HepG2 (cell line): ENCODE data around the gene APRT. TPM values are rescaled to one million over a fixed set of nuclear protein-coding genes. Genes with fewer than 3 reads are reported as not detected.

Source experiments
- ATAC-seq: fragments of 200-7000 bp; cut with Tn5 transposase; 3 replicates; pipeline ENCODE4 v1.9.1; 2020; ENCODE audit warnings: mild to moderate bottlenecking, moderate library complexity
- BruUV-seq: library from RNA; stranded (reverse); fragments of 400-500 nt; replicated peaks from 2 replicates; lab custom pipeline; 2021; lab: Mats Ljungman, UMichigan
- CTCF ChIA-PET: fragments of 300-600 bp; formaldehyde crosslinking; extraction: SDS; loops from one replicate; lab custom pipeline; 2021; ENCODE audit warnings: low total read pairs, inconsistent platforms, low intra/inter-chr PET ratio; lab: Yijun Ruan, JAX
- POLR2A ChIA-PET: fragments of 350-600 bp; sonication (Branson Sonifier 250); formaldehyde crosslinking; loops from one replicate; lab custom pipeline; 2020; ENCODE audit warnings: antibody characterized with exemption, inconsistent platforms; lab: Yijun Ruan, JAX
- DNase-seq: peaks from one replicate; pipeline ENCODE4 v3.0.0-alpha.2; 2015; ENCODE audit warnings: low spot score
- FAIRE-seq: peaks from 3 replicates; lab custom pipeline; 2011; peaks lifted over from hg19 to GRCh38; lab: Jason Lieb, UNC
- H2AFZ ChIP-seq: one replicate; pipeline ENCODE4 v1.6.1; 2011; ENCODE audit warnings: low read length, inconsistent platforms
- H3K27ac ChIP-seq: fragments of 300-600 bp; 3 replicates; pipeline ENCODE4 v1.8.0; 2011; ENCODE audit warnings: mixed run types, mild to moderate bottlenecking, mixed read lengths, low read length, inconsistent platforms; ENCODE audit not compliant: insufficient read depth; ENCODE audit errors: extremely low read length
- H3K27me3 ChIP-seq, 2 experiments: fragments of 200-600 bp in 1 of 2; 2 replicates in 1 of 2; 3 replicates in 1 of 2; pipeline versions ENCODE4 v1.6.0 to v1.8.0; 2011; ENCODE audit warnings: low read length in 2 of 2, mild to moderate bottlenecking in 2 of 2, moderate library complexity in 2 of 2, inconsistent platforms in 1 of 2; ENCODE audit not compliant: insufficient read depth in 2 of 2, control insufficient read depth in 1 of 2
- H3K36me3 ChIP-seq, 2 experiments: fragments of 200-600 bp in 1 of 2; replicated peaks in 1 of 2; 2 replicates in 1 of 2; 3 replicates in 1 of 2; pipeline versions ENCODE4 v1.5.1 to v1.8.0; 2011; ENCODE audit warnings: low read length in 2 of 2, inconsistent platforms in 1 of 2; ENCODE audit not compliant: insufficient read depth in 2 of 2, control insufficient read depth in 1 of 2
- H3K4me1 ChIP-seq: 2 replicates; pipeline ENCODE4 v1.5.1; 2012; ENCODE audit warnings: low read length, inconsistent platforms; ENCODE audit not compliant: insufficient read depth
- H3K4me2 ChIP-seq: 2 replicates; pipeline ENCODE4 v1.6.0; 2011; ENCODE audit warnings: low read depth, low read length, inconsistent platforms
- H3K4me3 ChIP-seq, 3 experiments: fragments of 200-600 bp in 1 of 3; sonication (generic), shearing (Covaris generic) in 1 of 3; replicated peaks in 1 of 3; 2 replicates each; pipeline ENCODE4 v1.5.1; 2011 to 2016; ENCODE audit warnings: low read length in 3 of 3, inconsistent platforms in 2 of 3, low read depth in 2 of 3, mild to moderate bottlenecking in 2 of 3, control low read depth in 1 of 3, mixed read lengths in 1 of 3; ENCODE audit not compliant: insufficient read depth in 1 of 3
- H3K79me2 ChIP-seq: one replicate; pipeline ENCODE4 v1.6.1; 2011; ENCODE audit warnings: low read length, inconsistent platforms; ENCODE audit not compliant: insufficient read depth
- H3K9ac ChIP-seq: 2 replicates; pipeline ENCODE4 v1.6.0; 2011; ENCODE audit warnings: mild to moderate bottlenecking, low read depth, low read length, inconsistent platforms; ENCODE audit not compliant: insufficient read depth
- H3K9me3 ChIP-seq: 2 replicates; pipeline ENCODE4 v1.5.1; 2012; ENCODE audit warnings: mild to moderate bottlenecking, low read length
- H4K20me1 ChIP-seq: 2 replicates; pipeline ENCODE4 v1.6.0; 2011; ENCODE audit warnings: inconsistent platforms, mild to moderate bottlenecking, low read length, moderate library complexity; ENCODE audit not compliant: insufficient read depth
- AGO1 ChIP-seq: fragments of 200-400 bp; formaldehyde crosslinking; IDR thresholded peaks from 2 replicates; pipeline ENCODE4 v1.6.1; 2017; ENCODE audit warnings: mild to moderate bottlenecking, low read depth, low read length, moderate library complexity; ENCODE audit not compliant: poor library complexity, severe bottlenecking
- BCL6 ChIP-seq: IDR thresholded peaks from 2 replicates; pipeline ENCODE4 v1.6.1; 2016; ENCODE audit warnings: missing genetic modification reagents, missing compliant biosample characterization
- BRD4 ChIP-seq: sonication (generic); formaldehyde crosslinking; IDR thresholded peaks from 2 replicates; pipeline ENCODE4 v1.4.0; 2020; ENCODE audit warnings: missing genetic modification reagents
- CCAR2 ChIP-seq: fragments of 200-400 bp; formaldehyde crosslinking; optimal IDR thresholded peaks from 2 replicates; pipeline ENCODE3; 2018; ENCODE audit warnings: low read depth, mild to moderate bottlenecking, low read length, moderate library complexity
- HDAC6 ChIP-seq: fragments of 200-600 bp; sonication (generic); IDR thresholded peaks from 2 replicates; pipeline ENCODE4 v1.7.0; 2017; ENCODE audit warnings: mild to moderate bottlenecking, antibody characterized with exemption, low read length, low read depth
- KAT7 ChIP-seq: IDR thresholded peaks from 2 replicates; pipeline ENCODE4 v1.6.1; 2018; ENCODE audit warnings: borderline replicate concordance, missing compliant biosample characterization
- MED13 ChIP-seq: sonication (generic); formaldehyde crosslinking; IDR thresholded peaks from 2 replicates; pipeline ENCODE4 v1.5.0; 2020; ENCODE audit warnings: missing genetic modification reagents
- MIER2 ChIP-seq: IDR thresholded peaks from 2 replicates; pipeline ENCODE4 v1.6.1; 2016; ENCODE audit warnings: missing biosample characterization, missing genetic modification reagents
- MXD1 ChIP-seq: sonication (generic); formaldehyde crosslinking; IDR thresholded peaks from 2 replicates; pipeline ENCODE4 v1.4.0; 2020; ENCODE audit warnings: mild to moderate bottlenecking, missing genetic modification reagents
- SP140L ChIP-seq: sonication (generic); formaldehyde crosslinking; IDR thresholded peaks from 2 replicates; pipeline ENCODE4 v1.4.0; 2020; ENCODE audit warnings: missing genetic modification reagents, borderline replicate concordance
- TAF1 ChIP-seq: sonication (generic); formaldehyde crosslinking; IDR thresholded peaks from 2 replicates; pipeline ENCODE4 v1.4.0; 2020; ENCODE audit warnings: missing genetic modification reagents
- TRIM24 ChIP-seq: sonication (generic); formaldehyde crosslinking; IDR thresholded peaks from 2 replicates; pipeline ENCODE4 v1.8.0; 2022; ENCODE audit warnings: mild to moderate bottlenecking, missing genetic modification reagents
- ZBTB21 ChIP-seq: sonication (generic); formaldehyde crosslinking; IDR thresholded peaks from 2 replicates; pipeline ENCODE4 v1.4.0; 2020; ENCODE audit warnings: missing genetic modification reagents
- ZNF331 ChIP-seq: sonication (generic); formaldehyde crosslinking; IDR thresholded peaks from 2 replicates; pipeline ENCODE4 v1.4.0; 2020; ENCODE audit warnings: missing genetic modification reagents
- WGBS: methylation state at CpG from one replicate; pipeline ENCODE4 v1.1.6; 2017; ENCODE audit warnings: low lambda C conversion rate; 5-methylcytosine and 5-hydroxymethylcytosine counted together
- in situ Hi-C: cut with HindIII; loops from 2 replicates; pipeline ENCODE4 v1.10.0; 2017; ENCODE audit warnings: low pct_unique_long_range_greater_than_20kb; ENCODE audit not compliant: extremely low pct_ligation_motif_present
- intact Hi-C: fragments of 100-400 bp; cut with micrococcal nuclease; formaldehyde crosslinking; loops from one replicate; pipeline ENCODE4 v1.10.0; 2022; ENCODE audit not compliant: unreplicated experiment
- polyA plus RNA-seq, 8 experiments: library from polyadenylated mRNA; depleted of rRNA in 3 of 8; stranded (reverse) in 7 of 8; unstranded in 1 of 8; fragments of >200 nt; fragmentation: Illumina TruSeq in 4 of 8; extraction: Trizol in 4 of 8; gene quantifications; 2 replicates each; pipeline versions ENCODE4 v1.2.1 to v1.2.3, GENCODE V29; 2011 to 2016; ENCODE audit warnings: low read depth in 4 of 8, missing spikeins in 1 of 8, mixed read lengths in 1 of 8; ENCODE audit not compliant: insufficient read depth in 1 of 8
- total RNA-seq, 5 experiments: library from RNA; depleted of rRNA; stranded (reverse); fragments of >200 nt; fragmentation: Illumina TruSeq; extraction: Trizol; gene quantifications; 2 replicates each; pipeline ENCODE4 v1.2.3, GENCODE V29; 2016; ENCODE audit warnings: low read depth in 1 of 5
- TF ChIP-seq, protein P1 (sequence below): sonication (generic); formaldehyde crosslinking; IDR thresholded peaks from 2 replicates; pipeline ENCODE4 v1.4.0; 2020; ENCODE audit warnings: missing genetic modification reagents
- TF ChIP-seq, protein P2 (sequence below): sonication (generic); formaldehyde crosslinking; conservative IDR thresholded peaks from 2 replicates; pipeline ENCODE4 v1.5.0; 2020; ENCODE audit warnings: missing genetic modification reagents
- TF ChIP-seq, protein P3 (sequence below): IDR thresholded peaks from 2 replicates; pipeline ENCODE4 v1.6.1; 2018; ENCODE audit warnings: missing genetic modification reagents, mild to moderate bottlenecking, missing compliant biosample characterization
- TF ChIP-seq, protein P4 (sequence below), 2 experiments: sonication (generic) in 1 of 2; formaldehyde crosslinking in 1 of 2; IDR thresholded peaks; 2 replicates each; pipeline versions ENCODE4 v1.4.0 to v1.6.1; 2018 to 2020; ENCODE audit warnings: missing genetic modification reagents in 2 of 2, borderline replicate concordance in 1 of 2, low read depth in 1 of 2, mild to moderate bottlenecking in 1 of 2, missing biosample characterization in 1 of 2

APRT gene
- total and polyA plus RNA-seq, 2 of the 13 experiments (the other 11 are each of a cell fraction or from before 2014, with no cell fraction given) = 155 to 242 TPM

- H3K36me3 ChIP-seq = peaks cover 11 to 32% of the 10 kb centered on the region in 2 experiments
- TSS peak; percentile 59 for BruUV-seq
- intact Hi-C loops = no loop called here
- H3K79me2 ChIP-seq = peaks cover 14% of the 10 kb centered on the region
- peaks cover 24% of the 10 kb centered on the region for H3K4me1 ChIP-seq
- no peak for DNase-seq
- no peaks in the 10 kb centered on the region for H3K9me3 ChIP-seq
- peak overlapping the region; percentile 73 to 88 (median 76) for H3K4me3 ChIP-seq
- H3K9ac ChIP-seq = peak overlapping the region; percentile 77
- FAIRE-seq = no peak
- in situ Hi-C loops = loop anchor here (5.0 kb wide), 1 partner anchor 47 kb away; no protein-coding TSS in a partner anchor
- 0% methylated on average over 9 of the region's 16 CpGs for WGBS
- no peaks in the 10 kb centered on the region for H3K27me3 ChIP-seq
- CTCF ChIA-PET = no interaction called here
- no peak overlapping the region for H2AFZ ChIP-seq
- peak overlapping the region; percentile 99 for H3K4me2 ChIP-seq
- H3K27ac ChIP-seq = peak overlapping the region; percentile 71
- POLR2A ChIA-PET = interaction anchor here (2.2 kb wide), 1 partner anchor 44 kb away, joined by 6 read pairs; no protein-coding TSS in a partner anchor
- H4K20me1 ChIP-seq = no peaks in the 10 kb centered on the region
- ATAC-seq = no peak; the same call in 2 of the 3 replicates
- no peak for TF ChIP-seq ZNF331
- TF ChIP-seq HDAC6 = no peak
- no peak for TF ChIP-seq MED13
- no peak for TF ChIP-seq BRD4 (CRISPR knock-in tag)
- TF ChIP-seq AGO1 = no peak
- TF ChIP-seq TRIM24 (CRISPR knock-in tag) = no peak
- no peak for TF ChIP-seq CCAR2
- TF ChIP-seq MIER2 (CRISPR knock-in tag) = no peak
- 0 out of 2 replicates have a peak, but pooled peaks have one; percentile 3 for TF ChIP-seq BCL6 (CRISPR knock-in tag)
- TF ChIP-seq, protein P1, sequence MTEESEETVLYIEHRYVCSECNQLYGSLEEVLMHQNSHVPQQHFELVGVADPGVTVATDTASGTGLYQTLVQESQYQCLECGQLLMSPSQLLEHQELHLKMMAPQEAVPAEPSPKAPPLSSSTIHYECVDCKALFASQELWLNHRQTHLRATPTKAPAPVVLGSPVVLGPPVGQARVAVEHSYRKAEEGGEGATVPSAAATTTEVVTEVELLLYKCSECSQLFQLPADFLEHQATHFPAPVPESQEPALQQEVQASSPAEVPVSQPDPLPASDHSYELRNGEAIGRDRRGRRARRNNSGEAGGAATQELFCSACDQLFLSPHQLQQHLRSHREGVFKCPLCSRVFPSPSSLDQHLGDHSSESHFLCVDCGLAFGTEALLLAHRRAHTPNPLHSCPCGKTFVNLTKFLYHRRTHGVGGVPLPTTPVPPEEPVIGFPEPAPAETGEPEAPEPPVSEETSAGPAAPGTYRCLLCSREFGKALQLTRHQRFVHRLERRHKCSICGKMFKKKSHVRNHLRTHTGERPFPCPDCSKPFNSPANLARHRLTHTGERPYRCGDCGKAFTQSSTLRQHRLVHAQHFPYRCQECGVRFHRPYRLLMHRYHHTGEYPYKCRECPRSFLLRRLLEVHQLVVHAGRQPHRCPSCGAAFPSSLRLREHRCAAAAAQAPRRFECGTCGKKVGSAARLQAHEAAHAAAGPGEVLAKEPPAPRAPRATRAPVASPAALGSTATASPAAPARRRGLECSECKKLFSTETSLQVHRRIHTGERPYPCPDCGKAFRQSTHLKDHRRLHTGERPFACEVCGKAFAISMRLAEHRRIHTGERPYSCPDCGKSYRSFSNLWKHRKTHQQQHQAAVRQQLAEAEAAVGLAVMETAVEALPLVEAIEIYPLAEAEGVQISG (CRISPR knock-in tag) = no peak
- TF ChIP-seq, protein P2, sequence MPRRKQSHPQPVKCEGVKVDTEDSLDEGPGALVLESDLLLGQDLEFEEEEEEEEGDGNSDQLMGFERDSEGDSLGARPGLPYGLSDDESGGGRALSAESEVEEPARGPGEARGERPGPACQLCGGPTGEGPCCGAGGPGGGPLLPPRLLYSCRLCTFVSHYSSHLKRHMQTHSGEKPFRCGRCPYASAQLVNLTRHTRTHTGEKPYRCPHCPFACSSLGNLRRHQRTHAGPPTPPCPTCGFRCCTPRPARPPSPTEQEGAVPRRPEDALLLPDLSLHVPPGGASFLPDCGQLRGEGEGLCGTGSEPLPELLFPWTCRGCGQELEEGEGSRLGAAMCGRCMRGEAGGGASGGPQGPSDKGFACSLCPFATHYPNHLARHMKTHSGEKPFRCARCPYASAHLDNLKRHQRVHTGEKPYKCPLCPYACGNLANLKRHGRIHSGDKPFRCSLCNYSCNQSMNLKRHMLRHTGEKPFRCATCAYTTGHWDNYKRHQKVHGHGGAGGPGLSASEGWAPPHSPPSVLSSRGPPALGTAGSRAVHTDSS (CRISPR knock-in tag) = no peak
- TF ChIP-seq TAF1 = 0 out of 2 replicates have a peak, but pooled peaks have one; percentile 2
- TF ChIP-seq, protein P3, sequence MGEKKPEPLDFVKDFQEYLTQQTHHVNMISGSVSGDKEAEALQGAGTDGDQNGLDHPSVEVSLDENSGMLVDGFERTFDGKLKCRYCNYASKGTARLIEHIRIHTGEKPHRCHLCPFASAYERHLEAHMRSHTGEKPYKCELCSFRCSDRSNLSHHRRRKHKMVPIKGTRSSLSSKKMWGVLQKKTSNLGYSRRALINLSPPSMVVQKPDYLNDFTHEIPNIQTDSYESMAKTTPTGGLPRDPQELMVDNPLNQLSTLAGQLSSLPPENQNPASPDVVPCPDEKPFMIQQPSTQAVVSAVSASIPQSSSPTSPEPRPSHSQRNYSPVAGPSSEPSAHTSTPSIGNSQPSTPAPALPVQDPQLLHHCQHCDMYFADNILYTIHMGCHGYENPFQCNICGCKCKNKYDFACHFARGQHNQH (CRISPR knock-in tag) = no peak
- TF ChIP-seq KAT7 = peak; percentile 10; the same call in 1 of the 2 replicates
- TF ChIP-seq MXD1 (CRISPR knock-in tag) = peak; percentile 13; the same call in 1 of the 2 replicates
- TF ChIP-seq, protein P4, sequence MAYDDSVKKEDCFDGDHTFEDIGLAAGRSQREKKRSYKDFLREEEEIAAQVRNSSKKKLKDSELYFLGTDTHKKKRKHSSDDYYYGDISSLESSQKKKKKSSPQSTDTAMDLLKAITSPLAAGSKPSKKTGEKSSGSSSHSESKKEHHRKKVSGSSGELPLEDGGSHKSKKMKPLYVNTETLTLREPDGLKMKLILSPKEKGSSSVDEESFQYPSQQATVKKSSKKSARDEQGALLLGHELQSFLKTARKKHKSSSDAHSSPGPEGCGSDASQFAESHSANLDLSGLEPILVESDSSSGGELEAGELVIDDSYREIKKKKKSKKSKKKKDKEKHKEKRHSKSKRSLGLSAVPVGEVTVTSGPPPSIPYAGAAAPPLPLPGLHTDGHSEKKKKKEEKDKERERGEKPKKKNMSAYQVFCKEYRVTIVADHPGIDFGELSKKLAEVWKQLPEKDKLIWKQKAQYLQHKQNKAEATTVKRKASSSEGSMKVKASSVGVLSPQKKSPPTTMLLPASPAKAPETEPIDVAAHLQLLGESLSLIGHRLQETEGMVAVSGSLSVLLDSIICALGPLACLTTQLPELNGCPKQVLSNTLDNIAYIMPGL (CRISPR knock-in tag; IDR thresholded peaks at IDR 0.05; ENCODE audit: borderline replicate concordance in 1 of 2, low read depth in 1 of 2) = no peak
- no peak for TF ChIP-seq SP140L (CRISPR knock-in tag)
- no peak for TF ChIP-seq ZBTB21 (CRISPR knock-in tag)
Measured at GRCh38 chr16:88804173-88804551, 7.6 kb downstream of the APRT start.
